HG03521 (cell line): ENCODE data around the gene LRRC3.
"Not testable (repeated sequence)": the region's sequence is repeated elsewhere in the genome, so short reads cannot be mapped to it uniquely, and the experiment has no call there.

Source experiments
- ATAC-seq: cut with Tn5 transposase; IDR thresholded peaks from one replicate; pipeline ENCODE4 v1.9.1; 2021; ENCODE audit warnings: mild to moderate bottlenecking, moderate library complexity; ENCODE audit not compliant: unreplicated experiment

The LRRC3 gene

GRCh38 chr21:44494956-44495355, 39.6 kb downstream of the LRRC3 start:
- no peak for ATAC-seq

GRCh38 chr21:44495611-44496563, 40.6 kb downstream of the LRRC3 start:
- ATAC-seq = no peak

- no peak for ATAC-seq
Observed at GRCh38 chr21:44496564-44497550, 41.5 kb downstream of the LRRC3 start.

GRCh38 chr21:44497703-44498126, 42.4 kb downstream of the LRRC3 start:
- no peak for ATAC-seq

- ATAC-seq = no peak
Observed at GRCh38 chr21:44498280-44499210, 43.2 kb downstream of the LRRC3 start.

DNA sequence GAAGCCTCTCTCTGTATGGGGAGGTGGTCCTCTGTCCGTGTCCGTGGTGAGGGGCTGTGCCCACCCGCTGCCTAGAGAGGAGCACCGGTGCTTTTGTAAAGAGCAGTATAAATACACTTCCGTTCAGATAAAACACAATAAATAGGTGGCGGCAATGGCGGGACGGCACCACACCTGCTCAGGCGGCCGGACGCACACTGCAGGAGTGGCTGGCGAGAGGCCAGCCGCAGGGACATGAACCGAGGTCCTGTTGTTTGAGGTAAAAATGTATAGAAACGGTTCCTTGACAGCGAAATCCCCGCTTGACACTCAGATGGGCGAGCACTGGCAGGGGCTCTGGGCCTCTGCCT, 43.9 kb downstream of the LRRC3 start:
- no peak for ATAC-seq

- ATAC-seq = no peak
Observed at GRCh38 chr21:44499631-44500030, 44.3 kb downstream of the LRRC3 start.

GRCh38 chr21:44500111-44500510, 44.8 kb downstream of the LRRC3 start:
- no peak for ATAC-seq

GRCh38 chr21:44502171-44502958, 47.1 kb downstream of the LRRC3 start:
- no peak for ATAC-seq

GRCh38 chr21:44503006-44503889, 47.9 kb downstream of the LRRC3 start:
- ATAC-seq = not testable (repeated sequence)

DNA sequence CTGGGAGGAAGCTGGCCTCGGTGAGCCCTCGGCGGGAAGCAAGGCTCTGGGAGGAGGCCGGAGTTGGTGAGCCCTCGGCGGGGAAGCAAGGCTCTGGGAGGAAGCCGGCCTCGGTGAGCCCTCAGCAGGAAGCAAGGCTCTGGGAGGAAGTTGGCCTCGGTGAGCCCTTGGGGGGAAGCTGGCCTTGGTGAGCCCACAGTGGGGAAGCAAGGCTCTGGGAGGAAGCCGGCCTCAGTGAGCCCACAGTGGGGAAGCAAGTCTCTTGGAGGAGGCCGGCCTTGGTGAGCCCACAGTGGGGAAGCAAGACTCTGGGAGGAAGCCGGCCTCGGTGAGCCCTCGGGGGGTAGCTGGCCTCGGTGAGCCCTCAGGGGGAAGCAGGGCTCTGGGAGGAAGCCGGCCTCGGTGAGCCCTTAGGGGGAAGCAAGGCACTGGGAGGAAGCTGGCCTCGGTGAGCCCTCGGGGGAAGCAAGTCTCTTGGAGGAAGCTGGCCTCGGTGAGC, 48.6 kb downstream of the LRRC3 start:
- ATAC-seq = no peak

DNA sequence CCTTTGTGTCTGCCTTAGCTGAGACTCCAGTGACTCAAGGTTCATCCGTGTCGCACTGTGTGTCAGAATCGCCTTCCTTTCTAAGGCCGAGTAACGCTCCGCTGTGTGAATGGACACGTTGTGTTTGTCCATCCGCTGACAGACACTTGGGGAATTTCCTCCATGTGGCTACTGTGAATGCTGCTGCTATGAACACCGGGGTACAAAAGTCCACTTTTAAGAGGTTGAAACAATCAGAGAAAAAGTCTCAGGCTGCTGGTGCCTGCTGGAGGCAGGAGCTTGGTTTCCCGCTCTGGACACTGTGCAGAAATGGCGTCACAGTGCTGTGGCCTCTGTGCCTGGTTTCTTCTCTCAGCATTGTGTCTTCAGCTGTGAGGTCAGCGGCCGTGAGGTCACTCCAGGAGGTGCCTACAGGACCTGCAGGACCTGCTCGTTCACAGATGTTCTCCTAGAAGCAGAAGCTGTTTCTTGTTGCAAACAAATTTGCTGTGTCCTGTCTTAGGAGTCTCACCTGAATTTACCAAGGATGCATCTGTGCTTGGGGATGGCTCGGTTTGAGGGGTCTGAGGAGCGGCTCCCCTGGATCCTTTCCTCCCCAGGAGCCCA, 50.5 kb downstream of the LRRC3 start:
- ATAC-seq = no peak

- no peak for ATAC-seq
Observed at GRCh38 chr21:44506279-44507255, 51.3 kb downstream of the LRRC3 start.

- ATAC-seq = no peak
Observed at GRCh38 chr21:44507673-44508425, 52.5 kb downstream of the LRRC3 start.

DNA sequence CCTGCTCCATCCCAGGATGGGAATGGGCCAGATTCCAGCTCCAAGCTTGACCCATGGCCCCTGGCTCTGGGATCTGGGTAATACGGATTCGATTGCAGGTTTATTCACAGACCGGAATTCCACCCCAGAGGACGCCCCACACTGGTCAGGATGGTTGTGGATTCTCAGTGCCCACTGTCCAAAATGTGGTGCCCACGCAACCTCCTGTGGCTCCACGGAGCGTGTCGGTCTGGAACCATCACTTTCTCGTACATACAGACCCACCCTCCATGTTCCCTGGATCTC, 53.1 kb downstream of the LRRC3 start:
- ATAC-seq = no peak

- ATAC-seq = no peak
Observed at GRCh38 chr21:44508711-44509445, 53.6 kb downstream of the LRRC3 start.
